ENCODE data around the gene FBXL16. TPM values are rescaled to one million over a fixed set of nuclear protein-coding genes. Genes with fewer than 3 reads are reported as not detected.
A peak's percentile ranks its signal among the peaks of the same experiment; 100 is the strongest.

Gene FBXL16
- total RNA-seq, 4 donors from 2014 or later, result 2.2 to 8.4 (median 3.7) TPM

GRCh38 chr16:645852-646678 is 59.5 kb downstream of the FBXL16 start:
- WGBS, 2 donors, result 35 to 41% methylated on average over 10 to 12 of the region's 32 CpGs
- Histone ChIP-seq H3K9me3 (no peaks in the 10 kb centered on the region), H3K36me3 (no peaks in the 10 kb centered on the region), H3K27me3 (no peaks in the 10 kb centered on the region), H3K4me1 (peaks cover 42 to 94% (median 51%) of the 10 kb centered on the region in 3 donors), H3K4me3 (no peak overlapping the region), H3K27ac (peak overlapping the region in 1 of 4 donors; percentile 16)
- TF ChIP-seq POLR2A (IDR thresholded peaks at IDR 0.05) (no peak), CTCF (IDR thresholded peaks at IDR 0.05) (no peak)
- intact Hi-C loops (cut with DNase I), result no loop called here
- DNase-seq, result no peak

DNA sequence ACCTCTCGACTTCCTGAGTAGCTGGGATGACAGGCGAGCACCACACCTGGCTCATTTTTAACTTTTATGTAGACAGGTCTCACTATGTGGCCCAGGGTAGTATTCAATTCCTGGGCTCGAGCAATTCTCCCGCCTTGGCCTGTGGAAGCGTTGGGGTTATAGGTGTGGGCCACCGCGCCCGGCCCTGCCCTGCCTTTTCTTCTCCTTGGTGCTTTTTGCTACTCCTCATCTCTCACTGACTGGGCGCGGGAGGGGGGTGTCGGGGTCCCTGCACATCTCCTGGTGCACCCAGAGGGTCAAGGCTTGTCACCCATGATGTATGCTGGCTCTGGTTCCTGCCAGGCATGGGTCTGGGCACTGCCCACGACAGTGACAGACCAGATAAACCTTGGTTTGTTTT is 61.0 kb downstream of the FBXL16 start:
- H3K4me3 ChIP-seq, result no peak overlapping the region
- TF ChIP-seq CTCF (IDR thresholded peaks at IDR 0.05) (no peak), POLR2A (IDR thresholded peaks at IDR 0.05) (no peak)
- 90 to 93% methylated on average over 12 of the region's 12 CpGs for WGBS, 2 donors
- intact Hi-C loops (cut with DNase I), result no loop called here
- no peaks in the 10 kb centered on the region for H3K9me3 ChIP-seq
- DNase-seq, result no peak
- H3K27ac ChIP-seq, result no peak overlapping the region
- H3K36me3 ChIP-seq, result no peaks in the 10 kb centered on the region
- peaks cover 32 to 86% (median 40%) of the 10 kb centered on the region in 3 donors for H3K4me1 ChIP-seq
- no peaks in the 10 kb centered on the region for H3K27me3 ChIP-seq

DNA sequence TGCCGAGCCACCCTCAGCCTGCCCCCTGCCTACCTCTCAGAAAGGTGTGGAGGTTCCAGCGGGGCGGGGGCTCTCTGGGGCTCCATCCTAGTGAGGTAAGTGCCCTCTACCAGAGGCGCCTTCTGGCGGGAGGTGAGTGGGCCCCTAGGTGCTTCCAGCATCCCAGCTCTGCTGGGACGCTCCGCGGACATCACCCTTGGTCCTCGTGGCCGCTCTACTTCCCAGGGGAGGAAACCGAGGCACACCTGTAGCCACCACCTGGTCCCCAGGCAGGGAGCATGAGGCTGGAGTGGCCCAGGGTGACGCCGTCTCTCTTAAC is 62.6 kb downstream of the FBXL16 start:
- DNase-seq, result no peak
- Histone ChIP-seq H3K36me3 (no peaks in the 10 kb centered on the region), H3K27ac (peak overlapping the region; percentile 61 to 90 (median 84)), H3K4me1 (peaks cover 27 to 74% (median 32%) of the 10 kb centered on the region in 3 donors), H3K9me3 (no peaks in the 10 kb centered on the region), H3K27me3 (no peaks in the 10 kb centered on the region), H3K4me3 (peak overlapping the region; percentile 59 to 97 (median 76))
- intact Hi-C loops (cut with DNase I), result no loop called here
- no peak for TF ChIP-seq POLR2A (IDR thresholded peaks at IDR 0.05)
- TF ChIP-seq CTCF (IDR thresholded peaks at IDR 0.05), result no peak
- 30 to 94% methylated on average over 2 of the region's 13 CpGs for WGBS, 2 donors

Other genes starting within 250 kb of the FBXL16 start
- gene CAPN15, start 178.1 kb downstream of the FBXL16 start, total RNA-seq, result 10 to 100 TPM; 29.4 to 69.6 (median 52.4) TPM
- not detected for gene PRR35, start 145.4 kb downstream of the FBXL16 start, total RNA-seq
- under 1 TPM in 3 of 4 donors, not detected in 1; 0.09 to 0.95 (median 0.59) TPM for gene NHLRC4, start 138.8 kb downstream of the FBXL16 start, total RNA-seq
- gene PIGQ, start 135.8 kb downstream of the FBXL16 start, total RNA-seq, result 10 to 100 TPM; 15.9 to 24.0 (median 20.4) TPM
- 10 to 100 TPM; 14.2 to 31.4 (median 20.3) TPM for gene RAB40C, start 115.7 kb downstream of the FBXL16 start, total RNA-seq
- gene WFIKKN1, start 74.8 kb downstream of the FBXL16 start, total RNA-seq, result 1 to 10 TPM in 1 of 4 donors, under 1 TPM in 3; under 0.01 to 1.8 (median 0.29) TPM
- gene METTL26, start 69.5 kb downstream of the FBXL16 start, total RNA-seq, result 100 to 1,000 TPM in 1 of 4 donors, 10 to 100 TPM in 3; 69.6 to 105 (median 79.9) TPM
- gene MCRIP2, start 64.0 kb downstream of the FBXL16 start, total RNA-seq, result 10 to 100 TPM; 17.3 to 35.6 (median 28.1) TPM
- 10 to 100 TPM in 3 of 4 donors, 1 to 10 TPM in 1; 7.2 to 26.5 (median 15.8) TPM for gene WDR90, start 56.4 kb downstream of the FBXL16 start, total RNA-seq
- 10 to 100 TPM; 28.4 to 70.2 (median 48.9) TPM for gene RHOT2, start 37.7 kb downstream of the FBXL16 start, total RNA-seq
- 1 to 10 TPM in 1 of 4 donors, under 1 TPM in 2, not detected in 1; 0.38 to 1.1 (median 0.57) TPM for gene RHBDL1, start 30.1 kb downstream of the FBXL16 start, total RNA-seq
- 100 to 1,000 TPM; 102 to 148 (median 120) TPM for gene STUB1, start 25.4 kb downstream of the FBXL16 start, total RNA-seq
- gene JMJD8, start 21.5 kb downstream of the FBXL16 start, total RNA-seq, result 10 to 100 TPM; 53.7 to 70.7 (median 62.5) TPM
- 10 to 100 TPM in 1 of 4 donors, 1 to 10 TPM in 3; 6.9 to 11.8 (median 7.8) TPM for gene WDR24, start 15.4 kb downstream of the FBXL16 start, total RNA-seq
- gene METRN, start 9.3 kb upstream of the FBXL16 start, total RNA-seq, result 10 to 100 TPM in 2 of 4 donors, 1 to 10 TPM in 2; 4.2 to 12.7 (median 8.8) TPM
- gene ANTKMT, start 15.3 kb upstream of the FBXL16 start, total RNA-seq, result 10 to 100 TPM; 11.6 to 29.1 (median 24.2) TPM
- 1 to 10 TPM in 1 of 4 donors, under 1 TPM in 3; under 0.01 to 1.0 (median 0.47) TPM for gene CCDC78, start 20.6 kb upstream of the FBXL16 start, total RNA-seq
- gene HAGHL, start 21.3 kb upstream of the FBXL16 start, total RNA-seq, result 1 to 10 TPM in 3 of 4 donors, not detected in 1; 1.7 to 5.7 (median 4.8) TPM
- gene CIAO3, start 35.2 kb upstream of the FBXL16 start, total RNA-seq, result 10 to 100 TPM; 29.7 to 34.5 (median 33.2) TPM
- 1 to 10 TPM in 2 of 4 donors, under 1 TPM in 2; 0.79 to 5.4 (median 2.3) TPM for gene MSLN, start 54.9 kb upstream of the FBXL16 start, total RNA-seq
- gene RPUSD1, start 82.6 kb upstream of the FBXL16 start, total RNA-seq, result 10 to 100 TPM; 20.3 to 33.3 (median 24.9) TPM
- gene CHTF18, start 82.8 kb upstream of the FBXL16 start, total RNA-seq, result 10 to 100 TPM in 1 of 4 donors, 1 to 10 TPM in 3; 5.0 to 17.8 (median 7.3) TPM
- gene GNG13, start 94.9 kb upstream of the FBXL16 start, total RNA-seq, result not detected

Measured in esophagus squamous epithelium (tissue), 5 donors.